A549 (cell line): ENCODE data around the gene GNAS-AS1.

Source experiments
- RAD21 ChIP-seq, 2 experiments: fragments of >200 bp in 1 of 2; sonication (Bioruptor Twin) in 1 of 2; formaldehyde crosslinking in 1 of 2; IDR thresholded peaks in 1 of 2; conservative IDR thresholded peaks in 1 of 2; 2 replicates in 1 of 2; 3 replicates in 1 of 2; pipeline ENCODE4 v1.6.1; 2012 to 2018; ENCODE audit warnings: inconsistent platforms in 1 of 2
- TF ChIP-seq, protein P1 (sequence below): fragments of >200 bp; sonication (Bioruptor Twin); formaldehyde crosslinking; IDR thresholded peaks from 3 replicates; pipeline ENCODE4 v1.5.1; 2016

DNA sequence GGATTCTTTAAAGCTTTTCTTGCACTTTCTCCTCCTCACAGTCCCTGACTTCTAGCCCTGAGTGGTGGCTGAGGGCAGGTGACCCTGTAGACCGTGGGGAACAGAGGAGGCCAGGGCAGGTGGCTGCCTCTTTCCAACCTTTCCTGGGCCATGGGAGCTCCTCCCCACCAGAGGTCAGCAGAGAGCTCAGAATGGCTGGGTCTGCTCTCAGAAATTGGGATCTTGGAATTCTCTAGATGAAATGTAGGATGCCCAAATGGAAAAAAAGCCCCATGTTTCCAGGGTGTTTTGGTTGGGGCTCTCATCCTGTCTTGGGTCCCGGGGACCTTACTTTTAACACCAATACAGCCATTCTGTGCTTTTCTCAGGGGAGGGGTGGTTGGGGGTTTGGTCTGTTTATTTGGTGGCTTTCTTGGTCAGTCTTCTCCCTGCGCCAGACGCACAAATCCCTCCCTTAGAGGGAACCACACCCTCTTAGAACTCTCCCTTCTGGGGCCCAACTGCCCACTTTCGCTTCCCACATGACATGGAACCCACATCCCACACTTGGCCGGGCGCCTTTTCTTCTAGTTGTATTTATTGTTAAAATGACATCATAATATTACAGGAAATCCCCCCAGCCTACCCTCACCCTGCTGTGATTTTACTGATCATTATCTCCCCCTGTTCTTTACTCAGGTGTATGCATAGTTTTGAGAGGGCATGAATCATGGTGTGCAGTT is 19.8 kb upstream of the GNAS-AS1 start:
- TF ChIP-seq, protein P1, sequence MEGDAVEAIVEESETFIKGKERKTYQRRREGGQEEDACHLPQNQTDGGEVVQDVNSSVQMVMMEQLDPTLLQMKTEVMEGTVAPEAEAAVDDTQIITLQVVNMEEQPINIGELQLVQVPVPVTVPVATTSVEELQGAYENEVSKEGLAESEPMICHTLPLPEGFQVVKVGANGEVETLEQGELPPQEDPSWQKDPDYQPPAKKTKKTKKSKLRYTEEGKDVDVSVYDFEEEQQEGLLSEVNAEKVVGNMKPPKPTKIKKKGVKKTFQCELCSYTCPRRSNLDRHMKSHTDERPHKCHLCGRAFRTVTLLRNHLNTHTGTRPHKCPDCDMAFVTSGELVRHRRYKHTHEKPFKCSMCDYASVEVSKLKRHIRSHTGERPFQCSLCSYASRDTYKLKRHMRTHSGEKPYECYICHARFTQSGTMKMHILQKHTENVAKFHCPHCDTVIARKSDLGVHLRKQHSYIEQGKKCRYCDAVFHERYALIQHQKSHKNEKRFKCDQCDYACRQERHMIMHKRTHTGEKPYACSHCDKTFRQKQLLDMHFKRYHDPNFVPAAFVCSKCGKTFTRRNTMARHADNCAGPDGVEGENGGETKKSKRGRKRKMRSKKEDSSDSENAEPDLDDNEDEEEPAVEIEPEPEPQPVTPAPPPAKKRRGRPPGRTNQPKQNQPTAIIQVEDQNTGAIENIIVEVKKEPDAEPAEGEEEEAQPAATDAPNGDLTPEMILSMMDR = peak; percentile 85
- peak; percentile 88 to 89 for TF ChIP-seq RAD21 (conservative IDR thresholded peaks at IDR 0.05 in 1 of 2, IDR thresholded peaks at IDR 0.05 in 1 of 2)
